HG03354 (cell line): ENCODE measurements around the gene TREML2.

Source experiments
- ATAC-seq: cut with Tn5 transposase; IDR thresholded peaks from one replicate; pipeline ENCODE4 v1.9.1; 2021; ENCODE audit warnings: mild to moderate bottlenecking; ENCODE audit not compliant: unreplicated experiment, poor library complexity, severe bottlenecking

TREML2 gene

GRCh38 chr6:41181566-41181965 lies 19.4 kb downstream of the TREML2 start:
- no peak for ATAC-seq

- no peak for ATAC-seq
Measured at GRCh38 chr6:41179163-41179562, 21.8 kb downstream of the TREML2 start.

- ATAC-seq = no peak
Measured at GRCh38 chr6:41177695-41178094, 23.3 kb downstream of the TREML2 start.

- ATAC-seq = no peak
Measured at GRCh38 chr6:41177287-41177686, 23.7 kb downstream of the TREML2 start.

- ATAC-seq = no peak
Measured at GRCh38 chr6:41176189-41176588, 24.8 kb downstream of the TREML2 start.

GRCh38 chr6:41175084-41175483 lies 25.9 kb downstream of the TREML2 start:
- no peak for ATAC-seq

GRCh38 chr6:41174610-41175009 lies 26.3 kb downstream of the TREML2 start:
- ATAC-seq = no peak

GRCh38 chr6:41171908-41172307 lies 29.0 kb downstream of the TREML2 start:
- no peak for ATAC-seq

- no peak for ATAC-seq
Measured at GRCh38 chr6:41170547-41171160, 30.3 kb downstream of the TREML2 start.

GRCh38 chr6:41167173-41167963 lies 33.6 kb downstream of the TREML2 start:
- ATAC-seq = no peak

GRCh38 chr6:41164551-41165120 lies 36.3 kb downstream of the TREML2 start:
- no peak for ATAC-seq

- ATAC-seq = no peak
Measured at GRCh38 chr6:41163419-41163717, 37.6 kb downstream of the TREML2 start.

GRCh38 chr6:41162687-41163418 lies 38.1 kb downstream of the TREML2 start, which contains the start of gene TREM2:
Gene TREM2, minus strand, starts transcription at chr6:41163116. Its CDS starts 34 bp downstream, at chr6:41163082.
- ATAC-seq = no peak

GRCh38 chr6:41161851-41162552 lies 38.9 kb downstream of the TREML2 start:
- ATAC-seq = no peak

- ATAC-seq = no peak
Measured at GRCh38 chr6:41161380-41161779, 39.6 kb downstream of the TREML2 start.

GRCh38 chr6:41160933-41161332 lies 40.0 kb downstream of the TREML2 start:
- no peak for ATAC-seq

- ATAC-seq = no peak
Measured at GRCh38 chr6:41159415-41160082, 41.4 kb downstream of the TREML2 start.

GRCh38 chr6:41157323-41157722 lies 43.6 kb downstream of the TREML2 start:
- ATAC-seq = no peak

GRCh38 chr6:41156771-41157170 lies 44.2 kb downstream of the TREML2 start:
- no peak for ATAC-seq
